ENCODE data around the gene IL18BP.

The IL18BP gene

GRCh38 chr11:72010529-72011233, 12.0 kb downstream of the IL18BP start:
- H3K9me3 ChIP-seq (ENCODE audit: control insufficient read depth in 2 of 2, low read length in 2 of 2): no peaks in the 10 kb centered on the region

DNA sequence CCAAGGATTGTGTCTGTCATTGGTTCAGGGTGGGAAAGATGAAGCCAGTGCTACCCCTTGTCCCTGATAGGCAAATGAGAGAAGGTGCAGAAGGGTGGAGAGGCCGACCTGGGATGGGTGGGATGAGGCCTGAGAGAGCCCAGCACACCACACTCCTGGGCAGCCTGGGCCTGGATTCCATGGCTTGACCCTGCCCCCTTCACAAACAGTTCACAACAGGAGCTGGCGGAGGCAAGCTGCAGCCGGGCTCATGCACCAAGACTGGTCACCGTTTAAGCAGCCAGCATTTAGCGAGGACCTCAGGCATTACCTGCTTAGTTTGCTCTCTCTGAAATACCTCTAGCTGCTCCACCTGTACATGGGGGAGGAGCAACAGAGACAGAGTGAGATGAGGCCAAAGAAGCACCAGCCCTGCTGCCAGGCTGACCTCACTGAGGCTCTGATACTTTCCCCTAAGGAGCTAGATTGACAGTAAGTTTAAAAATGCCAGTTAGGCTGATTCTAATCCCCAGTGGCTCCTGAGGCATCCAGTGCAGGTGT, 13.5 kb downstream of the IL18BP start:
- Histone ChIP-seq H3K36me3 (ENCODE audit: control insufficient read depth in 2 of 2, insufficient read depth in 2 of 2, low read length in 2 of 2) (peaks cover 95 to 97% of the 10 kb centered on the region in 2 donors), H3K9ac (ENCODE audit: low read depth in 1 of 2, low read length in 2 of 2) (no peak overlapping the region), H3K27ac (ENCODE audit: low read depth in 2 of 2, low read length in 2 of 2) (no peak overlapping the region), H3K4me3 (ENCODE audit: low read length in 2 of 2) (no peak overlapping the region), H3K4me1 (ENCODE audit: control insufficient read depth in 2 of 2, insufficient read depth in 2 of 2, low read length in 2 of 2) (no peaks in the 10 kb centered on the region), H3K9me3 (ENCODE audit: control insufficient read depth in 2 of 2, low read length in 2 of 2) (no peaks in the 10 kb centered on the region), H3K27me3 (ENCODE audit: control insufficient read depth in 2 of 2, insufficient read depth in 2 of 2, low read length in 2 of 2) (no peaks in the 10 kb centered on the region)

More at GRCh38 chr11:72010529-72011233, 12.0 kb downstream of the IL18BP start:
- H3K27ac ChIP-seq (ENCODE audit: low read depth in 2 of 2, low read length in 2 of 2): no peak overlapping the region
- peaks cover 95 to 96% of the 10 kb centered on the region in 2 donors for H3K36me3 ChIP-seq (ENCODE audit: control insufficient read depth in 2 of 2, insufficient read depth in 2 of 2, low read length in 2 of 2)
- no peak overlapping the region for H3K4me3 ChIP-seq (ENCODE audit: low read length in 2 of 2)
- no peaks in the 10 kb centered on the region for H3K4me1 ChIP-seq (ENCODE audit: control insufficient read depth in 2 of 2, insufficient read depth in 2 of 2, low read length in 2 of 2)
- H3K27me3 ChIP-seq (ENCODE audit: control insufficient read depth in 2 of 2, insufficient read depth in 2 of 2, low read length in 2 of 2): no peaks in the 10 kb centered on the region
- no peak overlapping the region for H3K9ac ChIP-seq (ENCODE audit: low read depth in 1 of 2, low read length in 2 of 2)

- Histone ChIP-seq H3K27me3 (ENCODE audit: control insufficient read depth in 2 of 2, insufficient read depth in 2 of 2, low read length in 2 of 2) (no peaks in the 10 kb centered on the region), H3K36me3 (ENCODE audit: control insufficient read depth in 2 of 2, insufficient read depth in 2 of 2, low read length in 2 of 2) (peaks cover 96 to 97% of the 10 kb centered on the region in 2 donors), H3K4me1 (ENCODE audit: control insufficient read depth in 2 of 2, insufficient read depth in 2 of 2, low read length in 2 of 2) (no peaks in the 10 kb centered on the region), H3K27ac (ENCODE audit: low read depth in 2 of 2, low read length in 2 of 2) (no peak overlapping the region), H3K9me3 (ENCODE audit: control insufficient read depth in 2 of 2, low read length in 2 of 2) (no peaks in the 10 kb centered on the region), H3K4me3 (ENCODE audit: low read length in 2 of 2) (no peak overlapping the region), H3K9ac (ENCODE audit: low read depth in 1 of 2, low read length in 2 of 2) (no peak overlapping the region)
Measured at GRCh38 chr11:72012897-72013721, 14.4 kb downstream of the IL18BP start.

DNA sequence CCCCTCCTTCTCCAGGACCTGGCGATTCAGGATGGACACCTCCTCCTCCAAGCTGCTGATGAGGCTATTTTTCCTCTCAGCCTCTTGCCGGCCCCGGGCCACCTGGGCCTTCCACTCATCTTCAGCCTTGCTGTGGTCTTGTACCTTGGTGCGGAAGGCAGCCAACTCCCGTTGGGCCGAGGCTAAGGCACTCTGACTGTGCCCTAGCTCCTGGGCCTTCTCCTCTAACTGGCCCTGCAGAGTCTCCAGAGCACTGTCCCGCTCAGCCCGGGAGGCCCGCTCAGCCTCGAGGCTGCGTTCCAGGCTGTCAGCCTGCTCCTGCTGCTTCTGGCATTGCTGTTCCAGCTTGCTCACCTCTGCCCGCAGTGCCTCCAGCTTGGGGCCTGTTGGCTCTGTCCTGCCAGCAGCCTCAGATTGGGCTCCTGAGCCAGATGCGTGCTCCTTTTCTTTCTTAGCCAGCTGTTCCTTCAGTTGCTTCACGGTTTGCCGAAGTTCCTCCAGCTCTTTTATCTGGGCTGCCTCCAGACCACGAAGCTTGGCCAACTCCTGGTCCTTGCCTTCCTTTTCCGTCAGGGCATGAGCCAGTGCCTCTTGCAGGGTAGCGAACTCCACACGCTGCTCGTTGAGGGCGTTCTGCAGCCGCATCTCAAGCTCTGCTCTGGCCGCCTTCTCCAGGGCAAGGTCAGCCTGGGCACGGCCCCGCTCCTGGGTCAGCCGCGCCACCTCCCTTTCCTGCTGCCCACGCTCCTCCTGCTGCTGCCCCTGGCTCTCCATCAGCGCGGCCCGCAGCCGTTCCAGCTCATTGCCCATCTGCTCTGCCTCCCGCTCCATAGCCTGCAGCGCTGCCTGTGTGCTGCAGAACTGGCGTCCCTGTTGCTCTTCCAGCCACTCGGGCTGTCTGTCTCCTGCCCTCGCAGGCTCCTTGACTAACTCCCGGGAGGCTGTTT, 15.3 kb downstream of the IL18BP start:
- Histone ChIP-seq H3K4me3 (ENCODE audit: low read length in 2 of 2) (no peak overlapping the region), H3K4me1 (ENCODE audit: control insufficient read depth in 2 of 2, insufficient read depth in 2 of 2, low read length in 2 of 2) (no peaks in the 10 kb centered on the region), H3K27me3 (ENCODE audit: control insufficient read depth in 2 of 2, insufficient read depth in 2 of 2, low read length in 2 of 2) (no peaks in the 10 kb centered on the region), H3K27ac (ENCODE audit: low read depth in 2 of 2, low read length in 2 of 2) (no peak overlapping the region), H3K36me3 (ENCODE audit: control insufficient read depth in 2 of 2, insufficient read depth in 2 of 2, low read length in 2 of 2) (peaks cover 98% of the 10 kb centered on the region in 2 donors), H3K9ac (ENCODE audit: low read depth in 1 of 2, low read length in 2 of 2) (no peak overlapping the region), H3K9me3 (ENCODE audit: control insufficient read depth in 2 of 2, low read length in 2 of 2) (no peaks in the 10 kb centered on the region)

- no peak overlapping the region for H3K9ac ChIP-seq (ENCODE audit: low read depth in 1 of 2, low read length in 2 of 2)
- H3K27ac ChIP-seq (ENCODE audit: low read depth in 2 of 2, low read length in 2 of 2): no peak overlapping the region
- no peaks in the 10 kb centered on the region for H3K27me3 ChIP-seq (ENCODE audit: control insufficient read depth in 2 of 2, insufficient read depth in 2 of 2, low read length in 2 of 2)
- H3K4me3 ChIP-seq (ENCODE audit: low read length in 2 of 2): no peak overlapping the region
- no peaks in the 10 kb centered on the region for H3K9me3 ChIP-seq (ENCODE audit: control insufficient read depth in 2 of 2, low read length in 2 of 2)
- H3K36me3 ChIP-seq (ENCODE audit: control insufficient read depth in 2 of 2, insufficient read depth in 2 of 2, low read length in 2 of 2): peaks cover 98% of the 10 kb centered on the region in 2 donors
- no peaks in the 10 kb centered on the region for H3K4me1 ChIP-seq (ENCODE audit: control insufficient read depth in 2 of 2, insufficient read depth in 2 of 2, low read length in 2 of 2)
Measured at GRCh38 chr11:72014761-72015320, 16.1 kb downstream of the IL18BP start.

GRCh38 chr11:72015511-72016061, 16.9 kb downstream of the IL18BP start:
- Histone ChIP-seq H3K36me3 (ENCODE audit: control insufficient read depth in 2 of 2, insufficient read depth in 2 of 2, low read length in 2 of 2) (peaks cover 98 to 99% of the 10 kb centered on the region in 2 donors), H3K4me1 (ENCODE audit: control insufficient read depth in 2 of 2, insufficient read depth in 2 of 2, low read length in 2 of 2) (no peaks in the 10 kb centered on the region), H3K9ac (ENCODE audit: low read depth in 1 of 2, low read length in 2 of 2) (no peak overlapping the region), H3K27me3 (ENCODE audit: control insufficient read depth in 2 of 2, insufficient read depth in 2 of 2, low read length in 2 of 2) (no peaks in the 10 kb centered on the region), H3K4me3 (ENCODE audit: low read length in 2 of 2) (no peak overlapping the region), H3K27ac (ENCODE audit: low read depth in 2 of 2, low read length in 2 of 2) (no peak overlapping the region), H3K9me3 (ENCODE audit: control insufficient read depth in 2 of 2, low read length in 2 of 2) (no peaks in the 10 kb centered on the region)

- H3K9ac ChIP-seq (ENCODE audit: low read depth in 1 of 2, low read length in 2 of 2): no peak overlapping the region
- no peak overlapping the region for H3K27ac ChIP-seq (ENCODE audit: low read depth in 2 of 2, low read length in 2 of 2)
- no peaks in the 10 kb centered on the region for H3K27me3 ChIP-seq (ENCODE audit: control insufficient read depth in 2 of 2, insufficient read depth in 2 of 2, low read length in 2 of 2)
- H3K4me1 ChIP-seq (ENCODE audit: control insufficient read depth in 2 of 2, insufficient read depth in 2 of 2, low read length in 2 of 2): no peaks in the 10 kb centered on the region
- H3K4me3 ChIP-seq (ENCODE audit: low read length in 2 of 2): no peak overlapping the region
- no peaks in the 10 kb centered on the region for H3K9me3 ChIP-seq (ENCODE audit: control insufficient read depth in 2 of 2, low read length in 2 of 2)
- H3K36me3 ChIP-seq (ENCODE audit: control insufficient read depth in 2 of 2, insufficient read depth in 2 of 2, low read length in 2 of 2): peaks cover 94 to 98% of the 10 kb centered on the region in 2 donors
Measured at GRCh38 chr11:72018171-72018570, 19.5 kb downstream of the IL18BP start.

- Histone ChIP-seq H3K27me3 (ENCODE audit: control insufficient read depth in 2 of 2, insufficient read depth in 2 of 2, low read length in 2 of 2) (no peaks in the 10 kb centered on the region), H3K36me3 (ENCODE audit: control insufficient read depth in 2 of 2, insufficient read depth in 2 of 2, low read length in 2 of 2) (peaks cover 73 to 80% of the 10 kb centered on the region in 2 donors), H3K4me3 (ENCODE audit: low read length in 2 of 2) (no peak overlapping the region), H3K27ac (ENCODE audit: low read depth in 2 of 2, low read length in 2 of 2) (no peak overlapping the region), H3K4me1 (ENCODE audit: control insufficient read depth in 2 of 2, insufficient read depth in 2 of 2, low read length in 2 of 2) (peaks cover 4 to 6% of the 10 kb centered on the region in 2 donors), H3K9me3 (ENCODE audit: control insufficient read depth in 2 of 2, low read length in 2 of 2) (no peaks in the 10 kb centered on the region), H3K9ac (ENCODE audit: low read depth in 1 of 2, low read length in 2 of 2) (no peak overlapping the region)
Measured at GRCh38 chr11:72023335-72023734, 24.6 kb downstream of the IL18BP start.

GRCh38 chr11:72024069-72024754, 25.5 kb downstream of the IL18BP start:
- Histone ChIP-seq H3K36me3 (ENCODE audit: control insufficient read depth in 2 of 2, insufficient read depth in 2 of 2, low read length in 2 of 2) (peaks cover 73 to 80% of the 10 kb centered on the region in 2 donors), H3K4me1 (ENCODE audit: control insufficient read depth in 2 of 2, insufficient read depth in 2 of 2, low read length in 2 of 2) (peaks cover 4 to 6% of the 10 kb centered on the region in 2 donors), H3K27ac (ENCODE audit: low read depth in 2 of 2, low read length in 2 of 2) (no peak overlapping the region)

More at GRCh38 chr11:72024069-72024754, 25.5 kb downstream of the IL18BP start:
- no peak overlapping the region for H3K4me3 ChIP-seq (ENCODE audit: low read length in 2 of 2)
- H3K9me3 ChIP-seq (ENCODE audit: control insufficient read depth in 2 of 2, low read length in 2 of 2): no peaks in the 10 kb centered on the region
- no peaks in the 10 kb centered on the region for H3K27me3 ChIP-seq (ENCODE audit: control insufficient read depth in 2 of 2, insufficient read depth in 2 of 2, low read length in 2 of 2)
- H3K9ac ChIP-seq (ENCODE audit: low read depth in 1 of 2, low read length in 2 of 2): no peak overlapping the region

Data from mucosa of rectum (tissue), 2 donors.